CD4-positive, alpha-beta T cell (primary cell): ENCODE measurements around the gene DNAAF8. TPM values are rescaled to one million over a fixed set of nuclear protein-coding genes. Genes with fewer than 3 reads are reported as not detected.

ENCODE experiments used
- ATAC-seq: fragments of 200-7000 bp; cut with Tn5 transposase; one replicate; pipeline ENCODE4 v1.10.0; 2022; ENCODE audit warnings: mild to moderate bottlenecking; ENCODE audit not compliant: poor library complexity
- CTCF ChIA-PET: fragments of 350-600 bp; sonication (Branson Sonifier 250); formaldehyde crosslinking; loops from one replicate; lab custom pipeline; 2021; ENCODE audit warnings: antibody characterized with exemption, inconsistent platforms; lab: Charles Lee
- POLR2A ChIA-PET: fragments of 350-600 bp; sonication (Branson Sonifier 250); formaldehyde crosslinking; loops from one replicate; lab custom pipeline; 2021; ENCODE audit warnings: antibody characterized with exemption, inconsistent platforms; lab: Charles Lee
- DNase-seq, 14 experiments: peaks; one replicate each; pipeline ENCODE4 v3.0.0-alpha.2; 2013 to 2020; ENCODE audit warnings: mixed read lengths in 2 of 14
- H3K27ac ChIP-seq, 2 donors: one replicate each; pipeline versions ENCODE4 v1.5.1 to v1.7.0; 2013; ENCODE audit warnings: low read length in 2 of 2, low read depth in 1 of 2, mild to moderate bottlenecking in 1 of 2
- H3K27me3 ChIP-seq, 2 experiments: 1 replicate in 1 of 2; 2 replicates in 1 of 2; pipeline versions ENCODE4 v1.6.1 to v1.7.0; 2013; ENCODE audit warnings: low read length in 2 of 2, control low read depth in 1 of 2, mild to moderate bottlenecking in 1 of 2, moderate library complexity in 1 of 2; ENCODE audit not compliant: insufficient read depth in 2 of 2, control insufficient read depth in 1 of 2
- H3K36me3 ChIP-seq: one replicate; pipeline ENCODE4 v1.6.1; 2013; ENCODE audit warnings: low read length, control low read depth; ENCODE audit not compliant: insufficient read depth
- H3K4me1 ChIP-seq: one replicate; pipeline ENCODE4 v1.6.1; 2013; ENCODE audit warnings: low read length, control low read depth; ENCODE audit not compliant: insufficient read depth
- H3K4me3 ChIP-seq: one replicate; pipeline ENCODE4 v1.5.1; 2013; ENCODE audit warnings: mild to moderate bottlenecking, low read length, moderate library complexity
- H3K9me3 ChIP-seq, 2 experiments: 1 replicate in 1 of 2; 2 replicates in 1 of 2; pipeline versions ENCODE4 v1.6.1 to v1.7.0; 2013; ENCODE audit warnings: low read length in 2 of 2, mild to moderate bottlenecking in 2 of 2, control low read depth in 1 of 2, moderate library complexity in 1 of 2; ENCODE audit not compliant: control insufficient read depth in 1 of 2, insufficient read depth in 1 of 2
- H3K27ac Mint-ChIP-seq: one replicate; pipeline ENCODE4 v1.8.0; 2020; ENCODE audit warnings: mixed read lengths
- H3K27me3 Mint-ChIP-seq: one replicate; pipeline ENCODE4 v1.8.0; 2021; ENCODE audit warnings: mixed read lengths
- H3K36me3 Mint-ChIP-seq: one replicate; pipeline ENCODE4 v1.8.0; 2021; ENCODE audit warnings: low read depth, mixed read lengths
- H3K4me1 Mint-ChIP-seq: one replicate; pipeline ENCODE4 v1.8.0; 2021; ENCODE audit warnings: low read depth, mixed read lengths
- H3K4me3 Mint-ChIP-seq: one replicate; pipeline ENCODE4 v1.8.0; 2020; ENCODE audit warnings: mild to moderate bottlenecking, mixed read lengths
- H3K9me3 Mint-ChIP-seq: one replicate; pipeline ENCODE4 v1.8.0; 2020; ENCODE audit warnings: mixed read lengths
- intact Hi-C, 2 experiments: fragments of 100-400 bp; cut with DNase I in 1 of 2; cut with micrococcal nuclease in 1 of 2; formaldehyde crosslinking; loops; one replicate each; pipeline versions ENCODE4 v1.15.1 to v1.9.0; 2023 to 2025; cut with DNase I, micrococcal nuclease
- total RNA-seq, 174 experiments: library from RNA in 2 of 174; stranded (reverse) in 2 of 174; gene quantifications; one replicate each; pipeline ENCODE4 v1.2.3 and lab custom pipeline; 2021 to 2026
- TF ChIP-seq, protein P1 (sequence below): fragments of 200-600 bp; IDR thresholded peaks from one replicate; pipeline ENCODE4 v1.8.0; 2022; ENCODE audit warnings: antibody characterized with exemption, mild to moderate bottlenecking

Gene DNAAF8
- total RNA-seq, 2 experiments from 2014 or later: 0.25 TPM; not detected in 1

DNA sequence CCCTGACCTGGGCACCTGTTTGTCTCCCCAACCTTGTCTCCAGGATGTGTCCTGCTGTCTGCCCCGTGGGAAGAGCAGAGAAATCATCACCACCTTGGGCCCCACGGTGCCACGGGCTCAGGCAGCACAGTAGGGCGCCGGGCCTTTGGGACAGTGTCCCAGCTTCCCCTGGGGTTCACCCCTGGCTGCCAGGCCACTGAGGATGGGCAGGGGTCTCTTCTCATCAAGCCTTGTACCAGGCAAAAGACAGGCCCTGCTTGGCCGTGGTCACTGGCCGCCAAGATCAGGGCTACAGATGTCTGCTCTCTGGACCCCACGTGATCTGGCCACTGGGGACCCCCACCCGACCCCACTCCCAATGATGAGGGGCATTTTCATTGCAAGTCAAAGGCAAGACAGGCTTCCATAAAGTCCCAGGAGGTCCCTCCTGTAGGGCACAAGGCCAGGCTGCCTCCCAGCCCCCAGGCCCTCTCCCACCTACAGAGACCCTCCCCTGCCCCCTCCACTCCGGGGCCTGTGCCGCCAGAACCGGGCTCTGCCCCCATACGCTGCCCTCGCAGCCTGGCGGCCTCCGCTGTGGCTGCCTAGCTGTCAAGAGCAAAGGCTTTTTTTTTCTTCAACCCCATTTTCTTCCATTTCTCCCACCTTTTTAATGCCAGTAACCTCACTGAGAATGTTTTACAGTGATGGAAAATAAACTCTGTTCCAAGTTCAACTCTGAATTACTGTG lies 14.5 kb downstream of the DNAAF8 start:
- no peak overlapping the region for H3K4me3 ChIP-seq
- ChIA-PET POLR2A (no interaction called here), CTCF (no interaction called here)
- Mint-ChIP-seq H3K9me3 (no peaks in the 10 kb centered on the region), H3K27ac (peak overlapping the region; percentile 27), H3K36me3 (peaks cover 19% of the 10 kb centered on the region), H3K4me3 (no peak overlapping the region), H3K4me1 (no peaks in the 10 kb centered on the region), H3K27me3 (no peaks in the 10 kb centered on the region)
- no peak for ATAC-seq
- peaks cover 29% of the 10 kb centered on the region for H3K36me3 ChIP-seq
- TF ChIP-seq, protein P1, sequence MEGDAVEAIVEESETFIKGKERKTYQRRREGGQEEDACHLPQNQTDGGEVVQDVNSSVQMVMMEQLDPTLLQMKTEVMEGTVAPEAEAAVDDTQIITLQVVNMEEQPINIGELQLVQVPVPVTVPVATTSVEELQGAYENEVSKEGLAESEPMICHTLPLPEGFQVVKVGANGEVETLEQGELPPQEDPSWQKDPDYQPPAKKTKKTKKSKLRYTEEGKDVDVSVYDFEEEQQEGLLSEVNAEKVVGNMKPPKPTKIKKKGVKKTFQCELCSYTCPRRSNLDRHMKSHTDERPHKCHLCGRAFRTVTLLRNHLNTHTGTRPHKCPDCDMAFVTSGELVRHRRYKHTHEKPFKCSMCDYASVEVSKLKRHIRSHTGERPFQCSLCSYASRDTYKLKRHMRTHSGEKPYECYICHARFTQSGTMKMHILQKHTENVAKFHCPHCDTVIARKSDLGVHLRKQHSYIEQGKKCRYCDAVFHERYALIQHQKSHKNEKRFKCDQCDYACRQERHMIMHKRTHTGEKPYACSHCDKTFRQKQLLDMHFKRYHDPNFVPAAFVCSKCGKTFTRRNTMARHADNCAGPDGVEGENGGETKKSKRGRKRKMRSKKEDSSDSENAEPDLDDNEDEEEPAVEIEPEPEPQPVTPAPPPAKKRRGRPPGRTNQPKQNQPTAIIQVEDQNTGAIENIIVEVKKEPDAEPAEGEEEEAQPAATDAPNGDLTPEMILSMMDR: no peak
- H3K27me3 ChIP-seq: no peaks in the 10 kb centered on the region
- no peak overlapping the region for H3K27ac ChIP-seq
- H3K9me3 ChIP-seq: no peaks in the 10 kb centered on the region
- peaks cover 16% of the 10 kb centered on the region for H3K4me1 ChIP-seq
- no peak for DNase-seq
- intact Hi-C loops: no loop called here

DNA sequence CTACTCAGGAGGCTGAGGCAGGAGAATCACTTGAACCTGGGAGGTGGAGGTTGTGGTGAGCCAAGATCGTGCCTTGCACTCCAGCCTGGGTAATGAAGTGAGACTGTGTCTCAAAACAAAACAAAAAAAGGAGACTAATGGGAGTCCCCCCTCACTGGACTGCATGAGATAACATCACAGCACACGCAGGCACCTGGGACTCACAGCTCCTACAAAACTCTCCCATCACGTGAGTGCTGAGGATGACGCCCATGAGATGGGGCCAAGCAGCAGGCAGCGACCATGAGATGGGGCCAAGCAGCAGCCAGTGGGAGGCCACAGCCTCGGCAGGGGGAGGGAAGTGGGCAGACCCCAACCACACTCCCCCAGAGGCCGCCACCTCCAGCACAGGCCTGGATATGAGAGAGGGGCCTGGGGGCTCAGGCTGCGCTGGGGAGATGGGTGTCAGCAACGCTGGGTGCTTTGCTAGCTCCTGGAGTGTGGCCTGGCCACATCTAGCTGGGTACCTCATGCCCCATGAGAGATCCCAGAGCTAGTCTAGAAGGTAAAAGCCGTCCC lies 15.4 kb downstream of the DNAAF8 start:
- Mint-ChIP-seq H3K4me3 (no peak overlapping the region), H3K4me1 (no peaks in the 10 kb centered on the region), H3K27me3 (no peaks in the 10 kb centered on the region), H3K9me3 (no peaks in the 10 kb centered on the region), H3K27ac (no peak overlapping the region), H3K36me3 (peaks cover 21% of the 10 kb centered on the region)
- TF ChIP-seq, protein P1: no peak
- Histone ChIP-seq H3K27me3 (no peaks in the 10 kb centered on the region), H3K27ac (no peak overlapping the region), H3K9me3 (peaks cover 0 to 2% of the 10 kb centered on the region in 2 experiments), H3K4me3 (no peak overlapping the region), H3K4me1 (peaks cover 16% of the 10 kb centered on the region), H3K36me3 (peaks cover 38% of the 10 kb centered on the region)
- ATAC-seq (no peak), DNase-seq (no peak)
- ChIA-PET POLR2A (no interaction called here), CTCF (no interaction called here)
- intact Hi-C loops: no loop called here

DNA sequence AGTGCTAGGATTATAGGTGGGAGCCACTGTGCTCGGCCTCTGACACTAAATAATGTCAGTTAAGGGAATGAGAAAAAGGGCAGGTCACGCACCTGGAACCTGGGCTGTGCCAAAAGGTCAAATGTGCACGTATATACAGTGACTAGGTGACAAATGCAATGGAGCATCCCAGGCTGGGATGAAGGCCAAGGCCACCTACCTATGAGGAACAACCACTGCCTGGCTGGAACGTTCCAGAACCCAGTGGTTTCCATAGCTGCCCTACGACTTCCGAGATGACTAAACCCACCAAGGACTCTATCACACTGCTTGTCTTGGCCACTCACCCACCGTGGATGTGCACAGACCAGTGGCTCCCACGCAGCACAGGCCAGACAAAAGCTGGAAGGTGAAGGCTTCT lies 16.6 kb downstream of the DNAAF8 start:
- no peak overlapping the region for H3K27ac Mint-ChIP-seq
- Histone ChIP-seq H3K27me3 (no peaks in the 10 kb centered on the region), H3K36me3 (peaks cover 47% of the 10 kb centered on the region), H3K4me3 (no peak overlapping the region), H3K9me3 (peaks cover 0 to 3% of the 10 kb centered on the region in 2 experiments), H3K27ac (no peak overlapping the region), H3K4me1 (peaks cover 16% of the 10 kb centered on the region)
- DNase-seq (no peak), ATAC-seq (no peak)
- POLR2A ChIA-PET: no interaction called here
- H3K4me3 Mint-ChIP-seq: no peak overlapping the region
- no peaks in the 10 kb centered on the region for H3K9me3 Mint-ChIP-seq
- intact Hi-C loops: no loop called here
- H3K27me3 Mint-ChIP-seq: no peaks in the 10 kb centered on the region
- peaks cover 32% of the 10 kb centered on the region for H3K36me3 Mint-ChIP-seq
- CTCF ChIA-PET: no interaction called here
- no peaks in the 10 kb centered on the region for H3K4me1 Mint-ChIP-seq
- TF ChIP-seq, protein P1: no peak
